Neuron (in vitro differentiated cells): ENCODE data around the gene NEDD4L.
"Not testable (repeated sequence)": the region's sequence is repeated elsewhere in the genome, so short reads cannot be mapped to it uniquely, and the experiment has no call there.

Experiments used
- H2AFZ ChIP-seq: one replicate; pipeline ENCODE4 v1.6.1; 2013; ENCODE audit warnings: low read depth, mild to moderate bottlenecking, inconsistent platforms, low read length, moderate library complexity
- H3K27me3 ChIP-seq: one replicate; pipeline ENCODE4 v1.6.1; 2013; ENCODE audit warnings: low read length; ENCODE audit not compliant: insufficient read depth
- H3K36me3 ChIP-seq: one replicate; pipeline ENCODE4 v1.6.1; 2013; ENCODE audit warnings: low read length; ENCODE audit not compliant: insufficient read depth
- H3K4me1 ChIP-seq: one replicate; pipeline ENCODE4 v1.6.1; 2013; ENCODE audit warnings: low read length; ENCODE audit not compliant: insufficient read depth
- H3K4me3 ChIP-seq: 2 replicates; pipeline ENCODE4 v1.5.1; 2013; ENCODE audit warnings: mild to moderate bottlenecking, low read length, moderate library complexity
- H3K9me3 ChIP-seq: one replicate; pipeline ENCODE4 v1.6.1; 2013; ENCODE audit warnings: low read length

NEDD4L gene

DNA sequence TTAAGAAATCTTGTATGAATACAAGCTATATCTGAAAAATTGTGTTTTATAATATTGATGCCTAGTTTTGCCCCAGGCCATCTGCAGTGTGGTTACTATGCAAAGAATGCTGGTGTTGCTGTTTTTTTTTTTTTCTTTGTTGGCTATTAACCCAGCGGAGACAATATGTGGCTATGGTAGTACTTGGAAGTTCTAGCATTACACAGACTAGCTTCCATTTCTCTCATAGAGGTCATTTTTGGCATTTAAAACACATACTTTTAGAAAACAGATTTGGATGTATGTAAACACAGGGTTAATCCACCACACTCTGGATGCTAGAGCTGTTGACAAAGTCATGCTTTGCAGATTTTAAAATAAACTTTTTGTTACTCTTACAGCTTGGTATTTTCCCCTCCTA is 209.8 kb downstream of the NEDD4L start:
- no peaks in the 10 kb centered on the region for H3K27me3 ChIP-seq
- H3K36me3 ChIP-seq = no peaks in the 10 kb centered on the region
- peaks cover 4% of the 10 kb centered on the region for H3K4me1 ChIP-seq
- H3K4me3 ChIP-seq = no peak overlapping the region
- peaks cover 7% of the 10 kb centered on the region for H3K9me3 ChIP-seq
- no peak overlapping the region for H2AFZ ChIP-seq

DNA sequence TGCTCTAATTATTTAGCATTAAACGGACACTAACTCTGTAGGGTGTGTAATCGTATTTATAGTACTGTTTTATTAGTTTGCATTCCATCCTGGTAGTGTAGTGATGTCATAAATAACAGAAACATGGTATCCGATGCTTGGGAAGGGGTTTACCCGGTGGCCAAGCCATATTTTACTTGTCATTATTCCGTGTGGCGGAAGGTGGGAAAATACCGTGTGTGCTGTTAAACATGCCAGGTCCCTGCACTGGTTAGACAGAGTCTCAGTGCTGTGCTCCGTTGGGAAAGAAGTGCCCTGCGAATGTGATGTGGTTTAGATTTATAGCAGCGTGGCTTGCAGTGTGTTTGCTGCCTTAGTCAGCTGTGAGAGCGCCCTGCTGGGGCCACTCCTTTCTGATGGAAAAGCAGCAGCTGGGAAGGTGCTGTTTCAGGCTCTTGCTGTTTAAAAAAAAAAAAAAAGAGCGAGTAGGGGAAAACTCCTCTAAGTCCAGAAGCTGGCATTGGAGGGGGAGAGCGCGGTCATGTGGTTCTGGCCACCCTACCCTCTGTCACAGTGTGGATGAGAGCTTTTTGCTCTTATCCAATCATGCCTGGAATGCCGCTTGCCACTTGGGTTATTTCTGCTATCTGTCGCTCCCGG is 211.0 kb downstream of the NEDD4L start:
- H2AFZ ChIP-seq = no peak overlapping the region
- H3K36me3 ChIP-seq = no peaks in the 10 kb centered on the region
- no peaks in the 10 kb centered on the region for H3K27me3 ChIP-seq
- peaks cover 7% of the 10 kb centered on the region for H3K9me3 ChIP-seq
- no peak overlapping the region for H3K4me3 ChIP-seq
- peaks cover 4% of the 10 kb centered on the region for H3K4me1 ChIP-seq

DNA sequence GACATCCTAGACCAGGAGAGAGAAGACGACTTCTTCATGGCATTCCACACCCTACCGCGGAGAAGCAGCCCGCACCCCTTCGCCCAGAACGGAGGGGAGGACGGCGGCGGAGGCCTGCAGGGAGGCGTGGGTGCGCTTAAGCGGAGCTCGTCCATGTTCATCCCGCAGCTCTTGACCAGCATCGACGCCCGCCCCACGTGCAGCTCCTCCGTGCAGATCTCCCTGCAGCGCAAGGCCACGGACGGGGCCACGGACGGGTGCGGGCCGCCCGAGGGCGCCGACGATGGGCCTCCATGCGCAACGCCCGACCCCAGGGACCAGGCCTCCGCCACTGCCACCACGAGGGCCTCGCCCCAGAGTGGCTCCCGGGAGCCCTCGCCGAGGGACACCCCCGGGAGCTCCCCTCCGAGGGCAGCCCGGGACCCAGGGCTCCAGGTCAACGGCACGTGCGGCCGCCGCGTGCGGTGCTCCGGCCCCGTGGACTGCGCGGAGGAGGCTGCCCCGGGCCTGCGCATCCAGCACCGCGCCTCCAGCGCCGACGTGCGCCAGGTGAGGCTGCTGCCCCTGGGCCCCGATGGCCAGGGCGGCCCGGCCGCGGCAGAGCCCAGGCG is 211.8 kb downstream of the NEDD4L start:
- Histone ChIP-seq H2AFZ (no peak overlapping the region), H3K36me3 (no peaks in the 10 kb centered on the region), H3K4me3 (no peak overlapping the region), H3K27me3 (no peaks in the 10 kb centered on the region), H3K4me1 (peaks cover 4% of the 10 kb centered on the region), H3K9me3 (peaks cover 7% of the 10 kb centered on the region)

DNA sequence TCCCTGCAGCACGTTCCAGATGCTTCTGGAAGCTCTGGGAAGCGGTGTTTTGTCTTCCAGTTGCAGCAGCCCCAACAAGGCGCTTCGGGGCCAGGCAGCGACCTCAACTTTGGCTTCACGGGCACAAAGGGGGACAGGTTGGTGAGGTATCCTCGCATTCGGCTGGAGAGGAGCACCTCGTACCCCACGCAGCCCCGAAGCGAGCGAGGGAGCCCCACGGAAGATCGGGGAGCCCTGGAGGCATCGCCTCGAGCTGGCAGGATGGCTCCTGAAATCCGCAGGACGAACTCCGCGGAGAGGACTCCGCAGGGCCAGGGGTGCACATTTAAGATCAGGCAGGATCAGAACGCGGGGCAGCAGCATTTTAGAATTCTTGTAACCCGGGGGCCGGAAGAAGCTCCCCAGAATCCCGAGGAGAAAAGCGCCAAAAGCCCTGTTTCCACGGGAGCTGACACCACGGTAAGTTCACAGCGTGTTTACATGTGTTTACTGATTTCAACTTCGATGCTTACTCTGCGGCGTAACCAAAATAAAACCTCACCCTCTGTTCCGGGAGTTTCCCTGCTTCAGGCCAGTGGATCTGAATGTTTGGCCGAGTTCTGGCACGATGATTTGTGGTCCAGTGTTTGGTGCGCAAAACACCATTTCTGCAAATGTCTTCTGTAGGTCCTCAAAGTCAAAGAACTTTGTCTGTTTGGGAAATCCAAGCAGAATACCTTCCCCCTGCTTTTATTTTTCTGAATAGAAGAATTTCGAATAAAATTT is 212.5 kb downstream of the NEDD4L start:
- peaks cover 7% of the 10 kb centered on the region for H3K9me3 ChIP-seq
- peaks cover 4% of the 10 kb centered on the region for H3K4me1 ChIP-seq
- H2AFZ ChIP-seq = no peak overlapping the region
- H3K4me3 ChIP-seq = no peak overlapping the region
- H3K27me3 ChIP-seq = no peaks in the 10 kb centered on the region
- no peaks in the 10 kb centered on the region for H3K36me3 ChIP-seq

DNA sequence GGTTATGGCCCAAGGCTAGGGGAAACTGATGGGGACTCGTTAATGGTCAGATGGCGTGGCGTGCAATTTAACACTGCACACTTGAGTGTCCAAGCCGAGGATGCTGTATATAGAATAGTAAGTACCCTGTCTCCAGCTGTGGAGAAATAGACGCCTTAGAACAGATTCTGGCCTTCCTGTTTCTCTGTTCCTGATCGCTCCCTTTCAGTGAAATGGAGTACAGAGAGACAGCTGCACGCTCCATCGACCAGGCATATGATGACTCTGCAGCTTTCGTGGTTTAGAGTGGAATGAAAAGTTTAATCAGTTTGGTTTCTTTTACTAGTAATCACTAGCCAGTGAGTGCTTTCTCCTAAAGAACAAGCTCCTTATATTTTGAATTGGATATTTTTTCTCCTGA is 213.4 kb downstream of the NEDD4L start:
- Histone ChIP-seq H3K4me1 (peaks cover 4% of the 10 kb centered on the region), H3K9me3 (peaks cover 7% of the 10 kb centered on the region), H3K4me3 (no peak overlapping the region), H3K36me3 (no peaks in the 10 kb centered on the region), H2AFZ (no peak overlapping the region), H3K27me3 (no peaks in the 10 kb centered on the region)

DNA sequence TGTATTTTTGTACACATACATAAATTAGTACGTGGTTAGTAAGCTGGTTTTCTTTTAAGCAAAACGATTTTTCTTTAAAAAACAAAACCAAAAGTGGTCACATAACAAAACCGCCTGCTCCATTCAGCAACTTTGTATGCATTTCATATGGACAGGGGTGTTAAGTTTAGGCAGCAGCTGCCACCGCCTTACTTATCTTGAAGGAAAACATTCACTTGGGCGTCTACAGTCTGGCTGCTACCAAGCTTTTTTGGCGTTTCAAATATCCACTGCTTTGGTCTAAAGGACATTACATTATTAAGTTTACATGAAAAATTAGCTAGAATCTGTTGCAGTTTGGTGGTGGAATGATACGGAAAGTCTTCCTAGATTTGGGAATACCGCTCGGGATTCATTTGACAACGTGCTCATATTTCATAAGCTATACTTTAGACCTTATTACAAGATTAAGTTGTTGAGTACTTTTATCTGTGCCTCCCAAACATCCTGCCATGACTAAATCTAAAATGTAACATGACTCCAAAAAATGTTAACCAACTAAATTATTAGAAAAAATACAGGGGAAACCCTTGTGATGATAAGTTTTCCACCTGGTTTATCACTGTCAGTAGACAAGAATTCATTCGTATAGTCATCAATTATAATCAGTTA is 214.8 kb downstream of the NEDD4L start:
- no peaks in the 10 kb centered on the region for H3K27me3 ChIP-seq

DNA sequence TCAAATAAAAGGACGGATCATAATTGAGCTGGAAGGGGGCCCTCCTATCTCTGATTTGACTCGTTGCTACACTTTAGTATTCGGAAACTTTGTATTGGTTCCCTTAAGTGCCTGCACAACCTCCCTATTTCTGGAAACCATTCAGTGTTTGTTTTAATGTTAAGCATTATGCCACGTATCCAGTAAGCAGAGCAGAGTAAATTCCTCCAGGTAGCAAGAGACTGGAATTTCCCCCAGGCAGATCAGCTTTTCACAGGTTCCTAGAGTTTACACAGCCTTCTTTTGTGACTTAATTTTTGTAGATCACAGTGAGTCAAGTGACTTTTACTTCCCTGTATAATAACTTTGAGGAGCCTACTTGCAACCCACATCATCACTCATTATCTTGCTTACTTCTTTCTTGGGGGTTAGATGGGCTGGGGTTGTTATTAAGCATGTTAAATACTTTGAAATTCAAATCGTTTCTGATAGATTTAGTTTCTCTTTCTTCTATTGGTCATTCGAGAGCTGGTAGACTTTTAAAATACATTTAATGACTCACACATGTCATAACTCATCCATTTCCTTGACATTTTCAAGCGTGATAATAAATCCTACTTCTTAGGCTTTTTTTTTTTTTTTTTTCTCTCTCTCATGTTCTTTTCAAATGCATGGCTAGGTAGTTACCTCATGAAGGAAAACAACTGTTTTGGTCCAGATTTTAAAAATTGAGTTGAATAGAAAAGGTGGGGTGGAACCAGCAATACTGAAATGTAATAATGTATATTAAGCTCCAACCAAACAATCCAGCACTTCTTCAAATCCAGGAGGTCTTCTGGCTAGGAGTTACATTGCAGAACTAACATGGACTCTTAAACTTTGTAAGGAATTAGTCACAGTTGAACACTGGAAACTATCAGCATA is 219.3 kb downstream of the NEDD4L start:
- Histone ChIP-seq H2AFZ (no peak overlapping the region), H3K27me3 (no peaks in the 10 kb centered on the region), H3K9me3 (no peaks in the 10 kb centered on the region), H3K4me3 (no peak overlapping the region), H3K36me3 (no peaks in the 10 kb centered on the region), H3K4me1 (no peaks in the 10 kb centered on the region)

More for the DNA sequence above, 214.8 kb downstream of the NEDD4L start:
- Histone ChIP-seq H2AFZ (no peak overlapping the region), H3K4me3 (no peak overlapping the region), H3K9me3 (peaks cover 7% of the 10 kb centered on the region), H3K36me3 (no peaks in the 10 kb centered on the region), H3K4me1 (peaks cover 4% of the 10 kb centered on the region)

DNA sequence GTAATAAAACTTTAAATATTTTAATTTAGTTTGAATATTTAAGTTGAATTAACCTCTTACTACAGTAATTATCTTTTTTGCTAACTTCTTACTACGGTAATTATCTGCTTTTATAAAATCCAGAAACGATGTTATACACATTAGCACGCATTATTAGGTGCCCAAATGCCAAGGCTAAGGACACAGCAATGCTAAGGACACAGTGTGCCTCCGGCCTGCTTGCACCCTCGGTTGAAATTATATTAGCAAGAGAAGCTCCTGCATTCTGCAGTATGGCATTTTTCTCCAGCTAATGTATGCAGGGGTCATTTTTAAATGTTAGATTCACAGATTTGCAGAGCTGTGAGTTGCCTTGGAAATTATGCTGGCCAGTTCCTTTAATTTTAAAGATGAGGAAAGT is 220.0 kb downstream of the NEDD4L start:
- Histone ChIP-seq H3K9me3 (no peaks in the 10 kb centered on the region), H3K4me1 (no peaks in the 10 kb centered on the region), H3K4me3 (no peak overlapping the region), H3K36me3 (no peaks in the 10 kb centered on the region), H3K27me3 (no peaks in the 10 kb centered on the region), H2AFZ (no peak overlapping the region)

DNA sequence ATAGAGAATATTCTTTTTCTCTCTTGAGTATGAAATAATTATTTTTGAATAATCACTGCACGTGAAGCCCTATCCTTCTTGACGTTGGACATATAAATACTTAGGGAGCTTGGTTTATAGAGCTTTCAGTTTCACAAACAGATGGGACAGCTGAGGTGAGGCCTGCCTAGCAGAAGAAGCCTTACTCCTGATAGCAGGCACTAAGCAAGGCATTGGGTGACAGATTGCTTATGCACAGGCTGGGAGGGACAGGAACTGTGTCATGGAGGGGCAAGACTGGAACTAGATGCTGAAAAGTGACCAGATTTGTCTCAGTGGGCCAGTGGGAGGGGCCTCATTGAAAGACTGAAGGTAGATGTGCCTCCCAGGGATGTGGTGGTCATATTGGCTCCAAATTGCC is 220.8 kb downstream of the NEDD4L start:
- no peaks in the 10 kb centered on the region for H3K36me3 ChIP-seq

DNA sequence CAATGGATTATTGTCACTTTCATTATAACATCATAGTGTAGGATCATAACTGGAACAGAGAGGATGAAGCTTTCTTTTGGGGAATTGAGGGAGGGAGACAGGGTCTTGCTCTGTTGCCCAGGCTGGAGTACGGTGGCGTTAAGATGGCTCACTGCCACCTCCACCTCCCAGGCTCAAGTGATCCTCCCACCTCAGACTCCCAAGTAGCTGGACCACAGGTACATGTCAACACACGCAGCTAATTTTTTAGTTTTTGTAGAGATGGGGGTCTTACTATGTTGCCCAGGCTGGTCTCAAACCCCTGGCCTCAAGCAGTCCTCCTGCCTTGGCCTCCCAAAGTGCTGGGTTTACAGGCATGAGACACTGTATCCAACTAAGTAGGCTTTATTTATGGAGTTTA is 221.5 kb downstream of the NEDD4L start:
- not testable (repeated sequence) for H2AFZ ChIP-seq, H3K27me3 ChIP-seq, H3K4me3 ChIP-seq, H3K36me3 ChIP-seq, H3K4me1 ChIP-seq, H3K9me3 ChIP-seq

More for the DNA sequence above, 220.8 kb downstream of the NEDD4L start:
- Histone ChIP-seq H3K27me3 (no peaks in the 10 kb centered on the region), H3K4me3 (no peak overlapping the region), H3K4me1 (no peaks in the 10 kb centered on the region), H2AFZ (no peak overlapping the region), H3K9me3 (no peaks in the 10 kb centered on the region)

DNA sequence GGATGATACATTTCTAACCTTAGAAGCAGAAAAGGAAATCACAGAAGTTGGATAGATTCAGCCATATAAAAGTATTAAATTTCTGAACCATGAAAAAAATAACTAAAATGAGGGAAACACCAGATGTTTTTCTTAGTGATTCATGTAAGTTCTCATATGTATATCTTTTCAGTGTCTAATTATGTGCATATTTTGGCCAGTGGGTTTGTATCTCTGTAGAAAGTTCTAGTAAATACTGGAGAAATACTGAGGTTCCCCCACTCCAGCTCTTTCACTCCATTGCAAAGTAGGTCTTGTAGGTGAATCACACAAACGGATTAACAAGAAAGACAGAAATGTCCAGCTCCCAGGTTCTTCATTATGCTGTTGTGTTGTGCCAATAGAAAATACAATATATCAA is 222.3 kb downstream of the NEDD4L start:
- H3K36me3 ChIP-seq = no peaks in the 10 kb centered on the region
- H3K9me3 ChIP-seq = no peaks in the 10 kb centered on the region
- no peak overlapping the region for H2AFZ ChIP-seq
- H3K4me1 ChIP-seq = no peaks in the 10 kb centered on the region
- no peak overlapping the region for H3K4me3 ChIP-seq
- no peaks in the 10 kb centered on the region for H3K27me3 ChIP-seq

DNA sequence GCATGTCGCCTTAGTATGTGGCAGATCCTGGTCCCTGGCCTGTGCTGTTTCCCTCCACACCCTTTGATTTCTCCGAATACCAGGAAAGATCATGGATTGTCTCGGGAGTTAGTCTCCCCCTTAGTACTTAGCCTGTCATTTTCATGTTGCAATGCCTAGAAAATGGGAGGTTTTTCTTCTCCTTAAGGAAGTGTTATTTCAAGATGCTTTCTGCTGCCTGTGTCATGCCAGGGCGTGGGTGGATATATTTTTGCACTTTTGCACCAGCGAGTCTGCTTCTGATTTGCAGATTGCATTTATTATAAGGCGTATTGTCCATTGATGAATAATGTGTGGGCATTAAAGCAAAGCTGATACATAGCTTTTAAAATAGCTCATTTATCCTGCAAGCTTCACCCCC is 223.5 kb downstream of the NEDD4L start:
- Histone ChIP-seq H3K4me1 (no peaks in the 10 kb centered on the region), H3K27me3 (no peaks in the 10 kb centered on the region), H3K4me3 (no peak overlapping the region), H3K36me3 (no peaks in the 10 kb centered on the region), H2AFZ (no peak overlapping the region), H3K9me3 (no peaks in the 10 kb centered on the region)
